ENCODE measurements around the gene LAIR2. TPM values are rescaled to one million over a fixed set of nuclear protein-coding genes. Genes with fewer than 3 reads are reported as not detected.

LAIR2 gene
- total RNA-seq, 4 donors from 2014 or later = not detected

DNA sequence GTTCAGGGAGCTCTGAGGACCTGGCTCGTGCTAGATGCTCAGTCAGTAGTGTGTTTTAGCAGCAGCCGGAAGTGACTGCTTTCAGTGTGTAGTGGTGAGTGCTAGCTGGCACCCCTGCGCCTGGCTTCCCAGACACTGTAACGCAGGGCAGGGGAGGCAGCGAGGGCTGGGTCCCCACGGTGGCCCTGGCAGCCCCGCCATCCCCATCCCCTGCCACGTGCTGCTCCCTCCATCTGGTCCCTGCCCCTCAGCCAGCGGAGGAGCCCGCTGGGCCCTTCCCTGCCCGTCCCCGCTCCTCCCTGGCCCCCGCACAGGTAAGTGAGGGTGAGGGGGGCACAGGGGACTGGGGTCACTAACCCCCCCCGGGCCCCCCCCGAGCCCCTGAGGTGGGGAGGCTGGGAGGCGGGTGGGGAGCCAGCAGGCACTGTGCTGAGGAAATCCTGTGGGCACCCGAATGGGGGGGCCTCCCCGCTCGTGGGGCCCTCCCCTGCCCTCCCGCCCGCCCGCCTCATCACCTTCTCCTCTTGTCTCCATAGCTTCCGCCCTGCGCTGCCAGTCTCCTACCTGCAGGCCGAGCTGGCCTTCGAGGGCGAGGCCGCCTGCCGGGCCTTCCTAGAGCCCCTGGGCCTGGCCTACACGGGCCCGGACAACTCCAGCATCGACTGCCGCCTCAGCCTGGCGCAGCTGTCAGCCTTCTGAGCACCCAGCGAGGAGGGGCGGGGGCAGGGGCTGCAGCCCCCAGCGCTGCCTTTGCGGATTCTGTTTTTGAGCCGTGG is 42.2 kb upstream of the LAIR2 start:
- DNase-seq = no peak
- TF ChIP-seq, protein P1, sequence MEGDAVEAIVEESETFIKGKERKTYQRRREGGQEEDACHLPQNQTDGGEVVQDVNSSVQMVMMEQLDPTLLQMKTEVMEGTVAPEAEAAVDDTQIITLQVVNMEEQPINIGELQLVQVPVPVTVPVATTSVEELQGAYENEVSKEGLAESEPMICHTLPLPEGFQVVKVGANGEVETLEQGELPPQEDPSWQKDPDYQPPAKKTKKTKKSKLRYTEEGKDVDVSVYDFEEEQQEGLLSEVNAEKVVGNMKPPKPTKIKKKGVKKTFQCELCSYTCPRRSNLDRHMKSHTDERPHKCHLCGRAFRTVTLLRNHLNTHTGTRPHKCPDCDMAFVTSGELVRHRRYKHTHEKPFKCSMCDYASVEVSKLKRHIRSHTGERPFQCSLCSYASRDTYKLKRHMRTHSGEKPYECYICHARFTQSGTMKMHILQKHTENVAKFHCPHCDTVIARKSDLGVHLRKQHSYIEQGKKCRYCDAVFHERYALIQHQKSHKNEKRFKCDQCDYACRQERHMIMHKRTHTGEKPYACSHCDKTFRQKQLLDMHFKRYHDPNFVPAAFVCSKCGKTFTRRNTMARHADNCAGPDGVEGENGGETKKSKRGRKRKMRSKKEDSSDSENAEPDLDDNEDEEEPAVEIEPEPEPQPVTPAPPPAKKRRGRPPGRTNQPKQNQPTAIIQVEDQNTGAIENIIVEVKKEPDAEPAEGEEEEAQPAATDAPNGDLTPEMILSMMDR (IDR thresholded peaks at IDR 0.05) = no peak
- no peak for TF ChIP-seq POLR2A (IDR thresholded peaks at IDR 0.05)
- H3K4me3 ChIP-seq = no peak overlapping the region
- no peaks in the 10 kb centered on the region for H3K9me3 ChIP-seq
- no peaks in the 10 kb centered on the region for H3K27me3 ChIP-seq
- no peaks in the 10 kb centered on the region for H3K36me3 ChIP-seq
- intact Hi-C loops (cut with DNase I; ENCODE audit: low total_unique reads) = no loop called here
- no peaks in the 10 kb centered on the region for H3K4me1 ChIP-seq
- no peak overlapping the region for H3K27ac ChIP-seq

DNA sequence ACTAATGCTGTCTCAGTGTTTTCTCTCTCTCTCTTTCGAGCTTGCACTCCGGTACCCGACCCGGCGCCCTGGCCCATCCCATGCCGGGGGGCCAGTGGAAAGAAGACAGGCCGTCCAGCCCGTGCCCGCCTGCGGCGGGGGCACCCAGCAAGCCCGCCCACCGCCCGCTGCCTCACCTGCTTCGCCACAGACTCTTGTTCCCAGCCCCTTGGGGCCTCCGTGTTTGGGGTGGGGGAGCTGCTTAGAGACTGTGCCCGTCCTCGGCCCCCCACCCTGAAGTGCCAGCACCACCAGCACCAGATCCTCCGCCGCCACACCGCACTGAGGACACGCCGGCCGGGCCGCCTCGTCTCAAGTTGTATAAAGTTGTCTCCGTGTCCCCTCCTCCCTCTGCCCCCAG is 41.4 kb upstream of the LAIR2 start:
- DNase-seq = no peak
- Histone ChIP-seq H3K4me1 (no peaks in the 10 kb centered on the region), H3K9me3 (no peaks in the 10 kb centered on the region), H3K27me3 (no peaks in the 10 kb centered on the region), H3K27ac (no peak overlapping the region), H3K36me3 (no peaks in the 10 kb centered on the region), H3K4me3 (no peak overlapping the region)
- intact Hi-C loops (cut with DNase I; ENCODE audit: low total_unique reads) = no loop called here
- TF ChIP-seq, protein P1 (IDR thresholded peaks at IDR 0.05) = no peak
- no peak for TF ChIP-seq POLR2A (IDR thresholded peaks at IDR 0.05)

DNA sequence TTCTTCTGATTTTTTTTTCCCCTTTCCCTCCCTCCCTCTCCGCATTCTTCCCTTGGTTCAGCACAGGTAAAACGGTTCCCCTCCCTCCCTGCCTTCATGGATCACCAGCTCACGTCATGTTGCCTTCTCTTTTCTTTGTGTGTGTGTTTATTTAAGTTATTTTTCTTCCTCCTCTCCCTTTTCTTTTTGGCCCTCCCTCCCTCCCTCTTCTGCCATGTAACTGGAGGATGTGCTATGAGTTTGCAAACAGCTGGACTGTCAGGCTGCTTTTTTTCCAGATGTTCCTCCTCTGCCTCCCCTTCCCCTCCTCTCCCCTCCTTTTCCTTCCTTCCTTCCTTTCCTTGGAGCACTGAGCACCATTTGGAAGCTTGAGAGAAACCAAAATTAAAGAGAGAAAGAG is 41.0 kb upstream of the LAIR2 start:
- intact Hi-C loops (cut with DNase I; ENCODE audit: low total_unique reads) = no loop called here
- no peaks in the 10 kb centered on the region for H3K9me3 ChIP-seq
- H3K4me3 ChIP-seq = no peak overlapping the region
- no peaks in the 10 kb centered on the region for H3K36me3 ChIP-seq
- no peak overlapping the region for H3K27ac ChIP-seq
- TF ChIP-seq POLR2A (IDR thresholded peaks at IDR 0.05) = no peak
- TF ChIP-seq, protein P1 (IDR thresholded peaks at IDR 0.05) = no peak
- DNase-seq = no peak
- no peaks in the 10 kb centered on the region for H3K4me1 ChIP-seq
- H3K27me3 ChIP-seq = no peaks in the 10 kb centered on the region

DNA sequence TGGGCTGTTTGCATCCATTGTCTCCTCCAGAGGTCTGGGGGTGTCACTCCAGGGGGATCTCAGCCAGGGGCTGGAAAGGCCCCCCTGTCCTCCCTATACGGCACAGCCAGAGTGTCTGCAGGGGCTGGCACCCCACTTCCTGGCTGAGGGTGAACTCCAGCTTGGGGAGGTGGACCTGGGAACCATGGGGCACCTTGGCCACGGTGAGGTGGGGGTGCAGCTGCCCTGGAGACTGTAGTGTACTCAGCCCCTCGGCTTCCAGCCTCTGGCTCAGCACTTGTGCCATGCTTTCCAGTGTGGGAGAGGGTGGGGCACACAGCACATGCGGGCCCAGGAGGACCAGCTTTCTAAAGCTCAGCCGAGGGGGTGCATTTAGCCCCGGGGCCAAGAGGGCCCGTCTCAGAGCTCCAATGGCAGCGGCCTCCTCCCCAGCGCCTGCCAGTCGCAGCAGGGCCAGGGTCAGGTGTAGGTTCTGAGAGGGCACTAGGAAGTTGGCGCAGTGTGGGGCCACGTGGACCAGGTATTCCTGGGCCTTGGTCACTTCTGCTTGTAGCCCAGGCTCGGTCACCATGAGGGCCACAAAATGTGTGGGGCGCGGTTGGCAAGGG is 40.5 kb upstream of the LAIR2 start:
- no peaks in the 10 kb centered on the region for H3K9me3 ChIP-seq

More for the DNA sequence above, 40.5 kb upstream of the LAIR2 start:
- Histone ChIP-seq H3K27ac (peak overlapping the region; percentile 85 to 86), H3K4me1 (no peaks in the 10 kb centered on the region), H3K27me3 (no peaks in the 10 kb centered on the region), H3K4me3 (peak overlapping the region in 1 of 2 donors; percentile 58), H3K36me3 (no peaks in the 10 kb centered on the region)
- no peak for DNase-seq
- intact Hi-C loops (cut with DNase I; ENCODE audit: low total_unique reads) = no loop called here
- no peak for TF ChIP-seq POLR2A (IDR thresholded peaks at IDR 0.05)
- TF ChIP-seq, protein P1 (IDR thresholded peaks at IDR 0.05) = no peak

All from uterus (tissue), 4 donors.